ENCODE results near the gene RHBDL1. TPM values are rescaled to one million over a fixed set of nuclear protein-coding genes. Genes with fewer than 3 reads are reported as not detected.

RHBDL1 gene
- 0.84 TPM for total RNA-seq

DNA sequence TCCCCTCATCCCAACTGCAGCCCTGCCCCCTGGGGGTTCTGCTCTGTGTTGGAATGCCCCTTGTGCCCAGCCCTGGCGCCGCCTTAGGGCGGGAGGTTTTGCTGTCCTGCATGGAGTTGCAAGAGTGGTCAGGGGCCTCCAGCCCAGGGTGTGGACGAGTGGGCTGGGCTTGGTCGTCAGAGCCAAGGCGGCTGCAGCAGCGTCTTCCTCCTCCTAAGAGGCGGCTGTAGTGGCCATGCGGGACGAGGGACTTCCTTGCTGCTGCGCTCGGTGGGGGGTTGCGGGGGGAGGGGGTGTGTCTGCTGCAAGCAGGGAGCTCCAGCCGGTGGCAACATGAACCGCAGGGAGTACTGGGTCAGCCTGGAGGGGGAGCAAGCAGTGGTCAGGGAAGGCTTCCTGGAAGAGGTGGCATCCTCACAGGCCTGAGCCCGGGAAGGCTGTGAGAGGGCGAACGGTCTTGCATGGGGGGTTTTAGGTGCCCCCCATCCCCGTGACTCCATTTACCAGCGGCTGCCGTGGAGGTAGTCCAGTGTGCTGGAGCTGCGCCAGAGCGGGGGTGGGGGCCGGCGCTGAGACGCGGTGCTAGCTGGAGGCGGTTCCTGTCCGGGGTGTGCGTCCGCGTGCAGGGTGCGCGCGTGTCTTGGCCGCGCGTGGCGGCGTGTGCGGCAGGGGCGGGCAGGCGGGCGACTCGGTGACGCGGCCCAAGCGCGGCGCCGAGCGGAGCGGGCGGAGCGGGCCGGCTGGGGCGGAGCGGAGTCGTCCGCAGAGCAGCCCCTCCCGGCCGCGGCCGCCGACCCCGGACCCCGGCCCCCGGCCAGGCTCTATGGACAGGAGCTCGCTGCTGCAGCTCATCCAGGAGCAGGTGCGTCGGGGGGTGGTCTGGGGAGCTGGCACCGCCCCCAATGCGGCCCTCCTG is at the start of gene RHBDL1:
Gene RHBDL1 (plus strand): TSS at position 704 of the 916 bp plus-strand sequence. CDS start 120 bp downstream, at position 824.
- no peak within 1 kb of the TSS for H3K4me3 ChIP-seq (ENCODE audit: low read length)
- H3K27me3 ChIP-seq (ENCODE audit: insufficient read depth, low read length), result no peaks in the 10 kb centered on the region
- no peaks in the 10 kb centered on the region for H3K9me3 ChIP-seq (ENCODE audit: low read depth, low read length)
- H3K4me1 ChIP-seq (ENCODE audit: insufficient read depth, low read length), result peaks cover 16% of the 10 kb centered on the region

DNA sequence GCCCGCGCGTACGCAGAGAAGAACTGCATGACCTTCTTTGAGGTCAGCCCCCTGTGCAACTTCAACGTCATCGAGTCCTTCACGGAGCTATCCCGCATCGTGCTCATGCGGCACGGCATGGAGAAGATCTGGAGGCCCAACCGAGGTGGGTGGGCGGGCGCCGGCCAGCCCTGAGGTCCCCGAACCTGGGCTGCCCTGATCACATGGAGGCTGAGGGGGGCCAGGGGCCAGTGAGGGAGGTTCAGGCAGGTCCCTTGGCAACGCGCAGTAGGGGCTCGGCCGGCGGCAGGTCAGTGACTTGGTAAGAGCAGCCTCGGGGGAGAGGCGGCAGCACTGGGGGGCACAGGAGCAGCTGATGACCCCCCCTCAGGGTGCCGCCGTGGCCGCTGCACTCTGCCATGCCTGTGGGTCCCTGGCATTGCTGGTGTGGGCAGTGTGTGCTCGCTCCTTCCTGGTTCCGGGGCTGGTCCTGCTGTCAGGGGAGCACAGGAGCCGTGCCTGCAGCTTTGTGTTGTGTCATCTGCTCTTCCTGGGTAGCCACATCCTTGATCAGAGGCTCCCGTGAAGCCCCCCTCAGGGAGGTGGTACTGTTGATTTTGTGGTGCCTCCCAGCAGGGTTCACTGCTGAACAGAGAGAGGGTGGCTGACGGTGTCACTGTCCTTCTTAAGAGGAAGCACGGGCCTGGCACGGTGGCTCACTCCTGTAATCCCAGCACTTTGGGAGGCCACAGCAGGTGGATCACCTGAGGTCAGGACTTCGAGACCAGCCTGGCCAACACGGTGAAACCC is 49.3 kb upstream of the RHBDL1 start:
- Histone ChIP-seq H3K9me3 (ENCODE audit: low read depth, low read length) (no peaks in the 10 kb centered on the region), H3K27me3 (ENCODE audit: insufficient read depth, low read length) (no peaks in the 10 kb centered on the region), H3K4me1 (ENCODE audit: insufficient read depth, low read length) (no peaks in the 10 kb centered on the region), H3K4me3 (ENCODE audit: low read length) (no peak overlapping the region)

DNA sequence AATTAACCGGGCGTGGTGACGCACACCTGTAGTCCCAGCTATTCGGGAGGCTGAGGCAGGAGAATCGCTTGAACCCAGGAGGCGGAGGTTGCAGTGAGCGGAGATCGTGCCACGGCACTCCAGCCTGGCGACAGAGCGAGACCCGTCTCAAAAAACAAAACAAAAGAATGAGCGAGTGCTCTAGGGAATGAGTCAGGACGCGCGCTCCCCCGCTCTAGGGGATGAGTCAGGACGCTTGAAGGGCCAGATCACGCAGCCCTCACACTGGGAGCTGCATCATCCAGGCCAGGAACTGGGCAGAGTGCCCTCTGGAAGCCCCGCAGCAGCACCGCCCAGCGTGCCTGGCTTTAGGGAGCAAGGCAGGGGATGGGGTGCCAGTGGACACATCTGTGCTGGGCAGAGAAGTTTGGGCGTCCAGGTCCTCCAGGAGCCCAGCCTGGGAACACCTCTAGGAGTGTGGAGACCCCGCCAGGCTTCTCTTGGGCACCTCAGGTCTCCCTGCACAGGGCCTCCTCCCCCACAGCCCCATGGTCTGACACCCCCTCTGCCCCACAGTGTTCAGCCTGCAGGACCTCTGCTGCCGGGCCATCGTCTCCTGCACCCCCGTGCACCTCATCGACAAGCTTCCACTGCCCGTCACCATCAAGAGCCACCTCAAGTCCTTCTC is 48.6 kb upstream of the RHBDL1 start:
- Histone ChIP-seq H3K4me1 (ENCODE audit: insufficient read depth, low read length) (no peaks in the 10 kb centered on the region), H3K9me3 (ENCODE audit: low read depth, low read length) (no peaks in the 10 kb centered on the region), H3K4me3 (ENCODE audit: low read length) (no peak overlapping the region), H3K27me3 (ENCODE audit: insufficient read depth, low read length) (no peaks in the 10 kb centered on the region)

DNA sequence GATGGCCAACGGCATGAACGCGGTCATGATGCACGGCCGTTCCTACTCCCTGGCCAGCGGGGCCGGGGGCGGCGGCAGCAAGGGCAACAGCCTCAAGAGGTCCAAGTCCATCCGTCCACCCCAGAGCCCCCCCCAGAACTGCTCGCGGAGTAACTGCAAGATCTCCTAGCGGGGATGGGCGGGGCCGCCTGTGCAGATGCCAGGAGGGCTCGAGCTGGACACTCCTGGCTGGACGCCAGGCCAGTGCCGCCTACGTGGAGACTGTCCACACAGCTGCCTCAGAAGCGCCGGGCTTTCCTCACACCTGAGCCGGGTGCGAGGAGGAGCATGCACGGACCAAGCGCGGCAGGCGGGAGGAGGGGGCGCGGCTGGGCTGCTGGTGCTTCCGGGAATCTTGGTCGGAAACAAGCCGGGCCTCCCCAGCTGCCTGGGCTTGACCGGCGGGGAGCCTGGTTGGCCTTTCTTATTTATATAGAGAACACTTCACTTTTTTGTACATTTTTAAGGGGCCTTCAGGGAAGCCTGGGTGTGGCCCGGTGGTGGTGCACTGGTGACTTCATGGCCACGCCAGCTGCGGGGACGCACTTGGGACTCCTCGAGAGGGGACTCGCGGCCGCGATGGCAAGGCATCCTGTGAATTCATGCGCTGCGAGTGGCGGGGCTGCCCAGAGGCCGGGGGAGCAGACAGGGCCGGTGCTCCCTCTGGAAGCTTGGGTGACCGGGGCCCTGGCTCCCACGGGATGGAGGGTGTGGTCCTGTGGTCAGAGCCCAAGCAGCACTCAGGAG is 47.8 kb upstream of the RHBDL1 start:
- Histone ChIP-seq H3K27me3 (ENCODE audit: insufficient read depth, low read length) (no peaks in the 10 kb centered on the region), H3K4me1 (ENCODE audit: insufficient read depth, low read length) (no peaks in the 10 kb centered on the region), H3K4me3 (ENCODE audit: low read length) (no peak overlapping the region), H3K9me3 (ENCODE audit: low read depth, low read length) (no peaks in the 10 kb centered on the region)

DNA sequence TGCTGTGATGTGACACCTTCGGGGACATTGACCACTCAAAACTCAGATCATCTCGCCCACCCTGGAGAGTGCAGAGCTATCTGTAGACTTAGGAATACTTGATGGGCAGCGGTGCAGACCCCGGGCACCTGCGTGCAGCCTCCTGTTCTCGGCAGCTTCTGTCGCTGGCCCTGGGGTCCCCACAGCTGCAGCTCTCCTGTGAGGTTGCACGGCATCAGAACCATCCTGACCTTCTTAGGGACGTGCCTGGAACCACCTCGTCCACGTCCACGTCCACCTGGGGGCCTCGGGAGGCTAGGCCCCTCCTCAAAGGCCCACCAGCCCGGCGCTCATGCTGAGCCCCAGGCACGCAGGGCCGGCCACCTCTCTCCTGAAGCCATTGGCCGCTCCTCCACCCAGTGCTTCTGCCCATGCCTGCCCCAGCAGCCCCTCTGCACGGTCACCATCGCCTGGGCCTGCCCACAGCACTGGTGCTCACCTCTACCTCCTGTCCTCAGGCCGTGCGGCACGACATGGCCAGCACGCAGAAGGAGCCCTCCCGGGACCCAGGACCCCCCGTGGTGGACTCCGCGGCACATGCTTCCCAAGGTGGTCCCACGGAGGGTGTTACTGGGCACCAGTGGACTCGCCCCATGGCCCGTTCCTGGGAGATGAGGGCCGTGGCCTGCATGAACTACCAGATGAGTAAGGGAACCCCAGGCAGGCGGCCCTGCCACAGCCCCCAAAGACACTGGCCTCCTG is 47.0 kb upstream of the RHBDL1 start:
- no peaks in the 10 kb centered on the region for H3K9me3 ChIP-seq (ENCODE audit: low read depth, low read length)

DNA sequence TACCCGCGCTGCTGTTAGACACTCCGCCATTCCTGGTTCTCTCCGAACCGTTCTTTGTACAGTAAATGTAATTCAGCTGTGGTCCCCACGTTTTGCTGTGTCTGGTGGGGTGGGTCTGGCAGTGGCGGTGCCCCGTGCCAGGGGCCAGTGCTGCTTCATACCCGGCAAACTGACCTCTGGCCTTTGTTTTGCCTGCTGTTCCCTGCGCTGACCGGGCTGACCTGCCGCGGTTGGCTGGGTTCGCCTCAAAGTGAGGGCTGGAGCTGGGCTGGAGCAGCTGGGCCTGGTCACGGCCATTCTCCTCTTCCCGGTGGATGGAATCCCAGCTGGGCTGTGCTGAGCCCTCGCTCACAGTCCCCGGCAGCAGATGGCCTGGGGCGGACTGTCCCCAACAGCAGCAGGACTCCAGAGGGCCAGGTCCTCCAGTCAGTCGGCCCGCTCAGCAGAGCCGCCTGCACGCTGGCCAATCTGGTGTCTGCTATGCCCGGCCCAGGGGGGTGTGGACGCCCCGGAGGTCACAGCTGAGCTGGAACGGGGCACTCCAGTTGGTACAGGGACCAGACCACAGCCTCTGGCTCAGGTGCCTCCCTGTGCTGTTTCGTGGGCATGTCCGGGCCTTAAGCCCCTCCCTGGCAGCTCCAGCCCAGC is 46.2 kb upstream of the RHBDL1 start:
- Histone ChIP-seq H3K4me3 (ENCODE audit: low read length) (no peak overlapping the region), H3K4me1 (ENCODE audit: insufficient read depth, low read length) (no peaks in the 10 kb centered on the region), H3K27me3 (ENCODE audit: insufficient read depth, low read length) (no peaks in the 10 kb centered on the region), H3K9me3 (ENCODE audit: low read depth, low read length) (no peaks in the 10 kb centered on the region)

More for the DNA sequence above, 47.0 kb upstream of the RHBDL1 start:
- Histone ChIP-seq H3K4me1 (ENCODE audit: insufficient read depth, low read length) (no peaks in the 10 kb centered on the region), H3K27me3 (ENCODE audit: insufficient read depth, low read length) (no peaks in the 10 kb centered on the region), H3K4me3 (ENCODE audit: low read length) (no peak overlapping the region)

DNA sequence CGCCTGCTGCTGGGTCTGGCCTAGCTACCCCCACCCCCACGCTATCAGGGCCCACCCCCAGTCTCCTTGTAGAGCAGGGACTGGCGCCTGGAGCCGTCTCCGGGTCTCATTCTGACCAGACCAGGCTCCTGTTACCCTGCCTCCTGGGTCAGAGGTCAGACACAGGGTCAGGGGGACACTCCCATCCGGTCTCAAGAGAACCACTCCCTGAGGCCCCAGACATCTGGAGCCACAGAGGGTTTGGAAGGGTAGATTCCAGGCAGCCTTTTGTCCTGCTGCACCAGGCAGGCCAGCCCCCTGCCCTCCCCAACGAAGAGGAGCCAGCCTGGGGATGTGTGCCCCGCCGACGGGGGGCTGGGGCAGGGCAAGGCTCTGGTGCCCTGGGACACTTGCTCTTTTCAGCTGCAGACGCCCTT is 45.6 kb upstream of the RHBDL1 start:
- Histone ChIP-seq H3K4me3 (ENCODE audit: low read length) (no peak overlapping the region), H3K27me3 (ENCODE audit: insufficient read depth, low read length) (no peaks in the 10 kb centered on the region), H3K4me1 (ENCODE audit: insufficient read depth, low read length) (peaks cover 2% of the 10 kb centered on the region), H3K9me3 (ENCODE audit: low read depth, low read length) (no peaks in the 10 kb centered on the region)

DNA sequence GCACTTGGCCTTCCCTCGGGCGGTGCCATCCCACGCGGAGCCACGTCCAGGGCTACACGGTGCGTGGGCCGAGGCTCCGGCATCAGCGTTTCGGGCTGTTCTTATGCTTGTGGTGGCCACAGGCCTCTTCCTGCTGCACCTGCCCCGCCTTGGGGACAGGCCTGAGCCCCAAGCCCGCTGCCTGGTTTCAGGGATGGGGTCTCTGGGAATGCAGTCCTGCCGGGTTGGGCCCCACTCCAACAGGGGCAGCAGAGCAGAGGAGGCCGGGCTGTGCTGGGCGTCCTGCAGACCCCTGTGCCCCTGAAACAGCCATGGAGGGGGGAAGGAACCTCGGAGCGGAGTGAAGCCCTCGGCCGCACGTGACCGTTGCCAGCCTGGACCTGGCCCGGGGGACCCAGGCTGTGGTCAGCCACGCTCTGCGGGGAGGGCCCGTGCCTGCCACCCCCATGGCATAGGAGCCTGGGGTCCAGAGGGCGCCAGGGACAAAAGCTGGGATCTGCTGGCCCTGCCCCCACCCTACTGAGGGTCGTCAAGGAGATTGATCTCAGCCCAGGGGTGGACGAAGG is 45.1 kb upstream of the RHBDL1 start:
- no peaks in the 10 kb centered on the region for H3K27me3 ChIP-seq (ENCODE audit: insufficient read depth, low read length)

DNA sequence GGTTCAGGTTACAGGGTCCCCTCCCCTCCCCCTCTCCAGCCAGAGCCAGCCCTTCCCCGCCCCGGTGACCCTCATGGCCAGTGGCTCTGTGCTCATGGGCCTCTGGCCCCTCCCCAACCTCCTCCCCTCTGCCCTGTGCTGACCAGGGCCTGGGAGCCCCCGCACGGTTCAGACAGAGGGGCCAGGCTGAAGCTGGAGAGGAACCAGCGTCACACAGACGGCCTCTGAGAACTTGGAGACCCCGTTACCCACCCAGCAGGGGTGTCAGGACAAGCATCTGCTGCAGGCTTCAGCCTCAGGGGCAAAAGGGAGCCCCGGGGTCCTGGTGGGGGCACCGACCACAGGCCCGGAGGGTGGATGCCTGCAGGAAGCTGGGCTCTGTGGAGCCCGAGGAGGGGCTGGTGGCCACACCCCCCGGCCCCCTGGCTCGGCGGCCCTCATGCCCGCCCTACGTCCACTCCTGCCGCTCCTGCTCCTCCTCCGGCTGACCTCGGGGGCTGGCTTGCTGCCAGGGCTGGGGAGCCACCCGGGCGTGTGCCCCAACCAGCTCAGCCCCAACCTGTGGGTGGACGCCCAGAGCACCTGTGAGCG is 44.6 kb upstream of the RHBDL1 start, which contains the start of gene WFIKKN1:
Gene WFIKKN1 (plus strand): TSS at position 171 of the 591 bp plus-strand sequence. CDS start 269 bp downstream, at position 440.
- H3K4me1 ChIP-seq (ENCODE audit: insufficient read depth, low read length), result peaks cover 13% of the 10 kb centered on the region
- no peak within 1 kb of the TSS for H3K4me3 ChIP-seq (ENCODE audit: low read length)
- no peaks in the 10 kb centered on the region for H3K9me3 ChIP-seq (ENCODE audit: low read depth, low read length)
- no peaks in the 10 kb centered on the region for H3K27me3 ChIP-seq (ENCODE audit: insufficient read depth, low read length)

More for the DNA sequence above, 45.1 kb upstream of the RHBDL1 start:
- Histone ChIP-seq H3K9me3 (ENCODE audit: low read depth, low read length) (no peaks in the 10 kb centered on the region), H3K4me1 (ENCODE audit: insufficient read depth, low read length) (peaks cover 7% of the 10 kb centered on the region), H3K4me3 (ENCODE audit: low read length) (no peak overlapping the region)

DNA sequence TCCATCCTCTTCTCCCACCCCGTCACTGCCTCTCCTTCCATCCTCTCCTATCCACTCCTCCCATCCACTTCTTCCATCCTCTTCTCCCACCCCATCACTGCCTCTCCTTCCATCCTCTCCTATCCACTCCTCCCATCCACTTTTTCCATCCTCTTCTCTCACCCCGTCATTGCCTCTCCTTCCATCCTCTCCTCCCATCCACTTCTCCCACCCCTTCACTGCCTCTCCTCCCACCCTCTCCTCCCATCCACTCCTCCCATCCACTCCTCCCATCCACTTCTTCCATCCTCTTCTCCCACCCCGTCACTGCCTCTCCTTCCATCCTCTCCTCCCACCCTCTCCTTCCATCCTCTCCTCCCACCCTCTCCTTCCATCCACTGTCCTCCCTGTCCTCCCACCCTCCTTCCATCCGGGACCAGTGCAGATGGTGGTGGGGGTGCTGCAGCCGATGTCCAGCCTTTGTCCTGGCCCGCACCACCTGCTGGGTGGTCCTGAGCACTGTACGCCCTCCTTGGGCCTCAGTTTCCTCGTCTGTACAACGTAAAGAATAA is 43.6 kb upstream of the RHBDL1 start:
- no peak overlapping the region for H3K4me3 ChIP-seq (ENCODE audit: low read length)
- peaks cover 14% of the 10 kb centered on the region for H3K4me1 ChIP-seq (ENCODE audit: insufficient read depth, low read length)
- H3K27me3 ChIP-seq (ENCODE audit: insufficient read depth, low read length), result no peaks in the 10 kb centered on the region

GRCh38 chr16:632486-633335 is 42.8 kb upstream of the RHBDL1 start:
- Histone ChIP-seq H3K4me3 (ENCODE audit: low read length) (no peak overlapping the region), H3K27me3 (ENCODE audit: insufficient read depth, low read length) (no peaks in the 10 kb centered on the region), H3K4me1 (ENCODE audit: insufficient read depth, low read length) (peaks cover 19% of the 10 kb centered on the region), H3K9me3 (ENCODE audit: low read depth, low read length) (no peaks in the 10 kb centered on the region)

More for the DNA sequence above, 43.6 kb upstream of the RHBDL1 start:
- no peaks in the 10 kb centered on the region for H3K9me3 ChIP-seq (ENCODE audit: low read depth, low read length)

Data from mononuclear cell (primary cell).